GM12878 (cell line): ENCODE data around the gene NMD3. TPM values are rescaled to one million over a fixed set of nuclear protein-coding genes. Genes with fewer than 3 reads are reported as not detected.

Source experiments
- ATAC-seq: fragments of 200-7000 bp; cut with Tn5 transposase; 3 replicates; pipeline ENCODE4 v1.9.1; 2020; ENCODE audit warnings: mild to moderate bottlenecking, moderate library complexity
- BruUV-seq: library from RNA; stranded (reverse); fragments of 400-500 nt; replicated peaks from 2 replicates; lab custom pipeline; 2021; lab: Mats Ljungman, UMichigan
- CTCF ChIA-PET: fragments of 300-600 bp; sonication (Branson Sonifier 250); formaldehyde crosslinking; extraction: SDS; loops from one replicate; lab custom pipeline; 2021; ENCODE audit warnings: inconsistent platforms; lab: Yijun Ruan, JAX
- POLR2A ChIA-PET: fragments of 350-600 bp; formaldehyde crosslinking; extraction: SDS; loops from one replicate; lab custom pipeline; 2021; ENCODE audit warnings: inconsistent platforms; lab: Charles Lee
- RAD21 ChIA-PET: fragments of 300-600 bp; sonication (Branson Sonifier 250); formaldehyde crosslinking; loops from one replicate; lab custom pipeline; 2023; ENCODE audit warnings: antibody characterized with exemption; ENCODE audit not compliant: unreplicated experiment; lab: Charles Lee
- SMC1A ChIA-PET: fragments of 300-600 bp; sonication (Branson Sonifier 250); formaldehyde crosslinking; loops from one replicate; lab custom pipeline; 2023; ENCODE audit not compliant: unreplicated experiment, uncharacterized antibody; lab: Charles Lee
- DNase-seq: peaks from one replicate; pipeline ENCODE4 v3.0.0-alpha.2; 2011; ENCODE audit warnings: low read depth, low spot score
- FAIRE-seq: peaks from 3 replicates; lab custom pipeline; 2011; peaks lifted over from hg19 to GRCh38; lab: Jason Lieb, UNC
- H2AFZ ChIP-seq: 2 replicates; pipeline ENCODE4 v1.6.0; 2011; ENCODE audit warnings: low read depth, low read length, control low read depth; ENCODE audit not compliant: control insufficient read depth
- H3K27ac ChIP-seq: 2 replicates; pipeline ENCODE4 v1.5.1; 2011; ENCODE audit warnings: control low read depth; ENCODE audit not compliant: control insufficient read depth, insufficient read depth
- H3K27me3 ChIP-seq, 2 experiments: replicated peaks in 1 of 2; 2 replicates each; pipeline versions ENCODE4 v1.6.0 to v1.6.1; 2011; ENCODE audit warnings: low read length in 1 of 2; ENCODE audit not compliant: control insufficient read depth in 2 of 2, insufficient read depth in 2 of 2
- H3K36me3 ChIP-seq, 2 experiments: 2 replicates each; pipeline ENCODE4 v1.5.1; 2011; ENCODE audit warnings: low read length in 1 of 2; ENCODE audit not compliant: control insufficient read depth in 2 of 2, insufficient read depth in 2 of 2
- H3K4me1 ChIP-seq: 2 replicates; pipeline ENCODE4 v1.6.1; 2011; ENCODE audit warnings: mild to moderate bottlenecking, low read length, moderate library complexity, mixed read lengths; ENCODE audit not compliant: control insufficient read depth, insufficient read depth
- H3K4me2 ChIP-seq: 2 replicates; pipeline ENCODE4 v1.6.0; 2011; ENCODE audit warnings: control low read depth; ENCODE audit not compliant: control insufficient read depth, insufficient read depth
- H3K4me3 ChIP-seq: fragments of 200-600 bp; sonication (generic); 2 replicates; pipeline ENCODE4 v1.5.1; 2016
- H3K79me2 ChIP-seq: 2 replicates; pipeline ENCODE4 v1.6.0; 2011; ENCODE audit warnings: low read length; ENCODE audit not compliant: control insufficient read depth, insufficient read depth
- H3K9ac ChIP-seq: 2 replicates; pipeline ENCODE4 v1.8.0; 2011; ENCODE audit warnings: low read length, control low read depth, mixed read lengths; ENCODE audit not compliant: control insufficient read depth, insufficient read depth
- H3K9me3 ChIP-seq: replicated peaks from 3 replicates; pipeline ENCODE4 v1.5.1; 2011; ENCODE audit warnings: mild to moderate bottlenecking, low read length; ENCODE audit not compliant: control insufficient read depth, insufficient read depth
- H4K20me1 ChIP-seq: 2 replicates; pipeline ENCODE4 v1.6.0; 2011; ENCODE audit not compliant: control insufficient read depth, insufficient read depth
- BRCA1 ChIP-seq: IDR thresholded peaks from 2 replicates; pipeline ENCODE4 v1.6.1; 2011; ENCODE audit warnings: low read depth, low read length, improper control_type of control experiment
- CBX3 ChIP-seq: fragments of 200-600 bp; sonication (generic); IDR thresholded peaks from 2 replicates; pipeline ENCODE4 v1.6.1; 2016; ENCODE audit warnings: low read depth, borderline replicate concordance
- EP300 ChIP-seq, 2 experiments: fragments of 150-350 bp in 1 of 2; IDR thresholded peaks; 2 replicates each; pipeline ENCODE4 v1.6.1; 2011 to 2012; ENCODE audit warnings: low read depth in 2 of 2, low read length in 2 of 2, borderline replicate concordance in 1 of 2, improper control_type of control experiment in 1 of 2, inconsistent platforms in 1 of 2; ENCODE audit not compliant: control insufficient read depth in 1 of 2
- ESRRA ChIP-seq: IDR thresholded peaks from 2 replicates; pipeline ENCODE4 v1.6.1; 2012; ENCODE audit warnings: mild to moderate bottlenecking, low read length, improper control_type of control experiment
- ETV6 ChIP-seq, 2 experiments: fragments of 450-650 bp in 1 of 2; IDR thresholded peaks in 1 of 2; conservative IDR thresholded peaks in 1 of 2; 2 replicates each; pipeline ENCODE4 v1.6.1; 2014; ENCODE audit warnings: antibody characterized with exemption in 1 of 2, borderline replicate concordance in 1 of 2, low read depth in 1 of 2, mild to moderate bottlenecking in 1 of 2, moderate library complexity in 1 of 2
- IKZF2 ChIP-seq, 2 experiments: fragments of 450-650 bp; IDR thresholded peaks; 2 replicates each; pipeline ENCODE4 v1.6.1; 2017; ENCODE audit warnings: mild to moderate bottlenecking in 2 of 2, moderate library complexity in 2 of 2
- RAD51 ChIP-seq: fragments of 450-650 bp; IDR thresholded peaks from 2 replicates; pipeline ENCODE4 v1.6.1; 2016; ENCODE audit warnings: moderate library complexity, mild to moderate bottlenecking, inconsistent platforms
- RB1 ChIP-seq: fragments of 450-650 bp; formaldehyde crosslinking; IDR thresholded peaks from 2 replicates; pipeline ENCODE4 v1.6.1; 2017; ENCODE audit warnings: mild to moderate bottlenecking, borderline replicate concordance
- SUZ12 ChIP-seq: fragments of 200-600 bp; sonication (generic); IDR thresholded peaks from one replicate; pipeline ENCODE4 v1.6.1; 2018; ENCODE audit warnings: antibody characterized with exemption, mild to moderate bottlenecking; ENCODE audit not compliant: unreplicated experiment
- ZNF274 ChIP-seq: IDR thresholded peaks from one replicate; pipeline ENCODE4 v1.8.0; 2011; ENCODE audit not compliant: insufficient read length, insufficient read depth
- WGBS: methylation state at CpG from one replicate; pipeline ENCODE4 v1.1.6; 2016; ENCODE audit warnings: low lambda C conversion rate; ENCODE audit not compliant: insufficient replicate concordance, insufficient coverage; ENCODE audit errors: missing lambda C conversion rate; 5-methylcytosine and 5-hydroxymethylcytosine counted together
- in situ Hi-C: fragments of 300-500 bp; cut with MboI; formaldehyde crosslinking; loops from 9 replicates; pipeline ENCODE4 v1.14.3; 2018; ENCODE audit warnings: mixed read lengths
- intact Hi-C: fragments of 100-400 bp; cut with micrococcal nuclease; formaldehyde crosslinking; loops from one replicate; pipeline ENCODE4 v1.14.2; 2022; ENCODE audit not compliant: unreplicated experiment
- polyA plus RNA-seq, 11 experiments: library from polyadenylated mRNA; depleted of rRNA in 4 of 11; unstranded in 6 of 11; stranded (reverse) in 5 of 11; fragments of >200 nt; fragmentation: Nextera tagmentation in 4 of 11; fragmentation: Illumina TruSeq in 1 of 11; extraction: Ambion mirVana in 4 of 11; extraction: Trizol in 1 of 11; gene quantifications; 1 replicate in 1 of 11; 2 replicates in 10 of 11; pipeline versions ENCODE4 v1.2.1 to v1.2.3, GENCODE V29; 2011 to 2016; ENCODE audit warnings: inconsistent platforms in 2 of 11, missing spikeins in 2 of 11, low read depth in 1 of 11
- total RNA-seq, 4 experiments: library from RNA; depleted of rRNA in 3 of 4; stranded (reverse); fragments of >200 nt in 3 of 4; fragmentation: Illumina TruSeq in 1 of 4; extraction: Trizol in 1 of 4; gene quantifications; 2 replicates each; pipeline versions ENCODE4 v1.2.1 to v1.2.3, GENCODE V29; 2013 to 2021
- TF ChIP-seq, protein P1 (sequence below): fragments of 450-650 bp; conservative IDR thresholded peaks from 2 replicates; pipeline ENCODE4 v1.6.1; 2017; ENCODE audit warnings: mild to moderate bottlenecking, moderate library complexity
- TF ChIP-seq, protein P2 (sequence below): fragments of 150-350 bp; IDR thresholded peaks from 2 replicates; pipeline ENCODE4 v1.6.1; 2014; ENCODE audit warnings: mild to moderate bottlenecking, low read depth, low read length

The NMD3 gene
- total and polyA plus RNA-seq, 10 of the 15 experiments (the other 5 are each of a cell fraction or from before 2014, with no cell fraction given): 34.2 to 66.8 (median 55.7) TPM

DNA sequence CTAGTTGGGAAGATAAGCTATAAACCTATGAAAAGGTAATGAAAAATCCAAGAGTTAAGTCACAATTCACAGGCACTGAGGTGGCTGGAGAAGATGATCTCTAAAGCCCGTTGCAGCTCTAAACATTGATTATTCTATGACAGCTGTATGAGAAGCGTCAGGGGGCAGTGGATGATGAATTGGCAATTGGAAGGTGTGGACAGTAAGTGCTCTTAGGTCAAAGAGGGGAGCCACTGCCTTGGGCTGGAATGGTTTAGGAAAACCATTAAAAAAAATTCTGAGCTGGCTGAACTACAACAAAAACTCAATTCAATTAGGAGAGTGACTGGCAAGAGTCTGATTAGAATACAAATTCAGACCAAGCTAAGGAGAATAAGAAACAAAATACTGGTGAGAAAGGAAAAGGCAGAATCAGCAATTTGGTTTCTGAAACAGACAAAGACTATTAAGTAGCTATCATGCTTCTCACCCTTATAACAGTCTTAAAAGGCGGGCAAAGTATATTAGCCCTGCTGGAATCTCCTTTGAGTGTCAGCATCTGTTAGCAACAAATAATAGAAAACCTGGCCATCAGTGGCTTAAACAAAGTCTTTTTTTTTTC lies 8.8 kb upstream of the NMD3 start:
- ChIA-PET POLR2A (interaction anchor here (0.7 kb wide), 1 partner anchor 9 kb away, joined by 5 read pairs; the partner anchor contains the start of gene NMD3), SMC1A (interaction anchor here (0.6 to 1.2 kb wide), 4 partner anchors 9 to 197 kb away, joined by 3 to 4 read pairs (median 4); no protein-coding TSS in a partner anchor), CTCF (interaction anchor here (0.7 to 1.3 kb wide), 3 partner anchors 9 to 62 kb away, joined by 3 read pairs; no protein-coding TSS in a partner anchor), RAD21 (interaction anchor here (0.7 to 1.0 kb wide), 3 partner anchors 9 to 35 kb away, joined by 3 to 4 read pairs (median 3); partner anchors contain the start of gene NMD3)
- intact Hi-C loops: no loop called here
- Histone ChIP-seq H4K20me1 (no peaks in the 10 kb centered on the region), H3K4me1 (no peaks in the 10 kb centered on the region), H3K9ac (no peak overlapping the region), H3K27ac (no peak overlapping the region), H3K4me3 (no peak overlapping the region), H2AFZ (no peak overlapping the region), H3K4me2 (no peak overlapping the region), H3K27me3 (no peaks in the 10 kb centered on the region; a peak in 2 of 4 replicates), H3K36me3 (no peaks in the 10 kb centered on the region), H3K79me2 (no peaks in the 10 kb centered on the region), H3K9me3 (no peaks in the 10 kb centered on the region)
- FAIRE-seq (no peak), DNase-seq (no peak), ATAC-seq (no peak)
- TF ChIP-seq SUZ12: no peak
- no peak for TF ChIP-seq CBX3
- BruUV-seq: no TSS peak
- WGBS: 65% methylated on average over 3 of the region's 3 CpGs
- in situ Hi-C loops: no loop called here

DNA sequence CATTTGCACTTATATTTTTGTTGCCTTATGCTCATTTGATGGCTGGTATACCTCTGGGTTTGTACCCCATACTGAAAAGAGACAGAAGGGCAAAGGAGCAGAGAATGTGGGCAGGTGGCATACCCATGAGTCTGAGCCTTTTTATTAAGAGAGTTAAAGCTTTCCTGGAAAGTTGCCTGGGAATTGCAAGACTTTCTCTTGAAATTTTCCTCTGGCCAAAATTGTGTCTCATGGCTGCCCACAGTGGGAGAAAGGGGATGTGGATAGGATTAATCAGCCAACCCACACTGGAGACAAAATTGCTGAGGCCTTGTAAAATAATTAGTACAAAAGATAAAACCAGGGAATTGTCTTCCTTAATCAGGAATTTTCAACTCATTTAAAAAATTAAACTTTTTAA lies 8.2 kb upstream of the NMD3 start:
- no peaks in the 10 kb centered on the region for H3K79me2 ChIP-seq
- CTCF ChIA-PET: interaction anchor here (1.0 to 1.2 kb wide), 2 partner anchors 197 to 323 kb away, joined by 3 to 4 read pairs; no protein-coding TSS in a partner anchor
- no peak for DNase-seq

More for the DNA sequence above, 8.2 kb upstream of the NMD3 start:
- H3K4me1 ChIP-seq: no peaks in the 10 kb centered on the region
- SMC1A ChIA-PET: interaction anchor here (0.7 to 1.2 kb wide), 4 partner anchors 9 to 197 kb away, joined by 4 read pairs; no protein-coding TSS in a partner anchor
- H4K20me1 ChIP-seq: no peaks in the 10 kb centered on the region
- POLR2A ChIA-PET: no interaction called here
- H2AFZ ChIP-seq: no peak overlapping the region
- no peak overlapping the region for H3K9ac ChIP-seq
- no peak overlapping the region for H3K4me2 ChIP-seq
- RAD21 ChIA-PET: interaction anchor here (1.0 kb wide), 2 partner anchors 8 to 12 kb away, joined by 3 to 4 read pairs; partner anchors contain the start of gene NMD3
- in situ Hi-C loops: no loop called here
- H3K9me3 ChIP-seq: no peaks in the 10 kb centered on the region
- FAIRE-seq (no peak), ATAC-seq (no peak)
- BruUV-seq: no TSS peak
- TF ChIP-seq EP300 (IDR thresholded peaks at IDR 0.05; ENCODE audit: borderline replicate concordance in 1 of 2, control insufficient read depth in 1 of 2, low read depth in 2 of 2, low read length in 2 of 2) (no peak), ZNF274 (no peak), ESRRA (no peak), ETV6 (conservative IDR thresholded peaks at IDR 0.05 in 1 of 2, IDR thresholded peaks at IDR 0.05 in 1 of 2; ENCODE audit: borderline replicate concordance in 1 of 2, low read depth in 1 of 2) (no peak), RB1 (no peak), BRCA1 (no peak), IKZF2 (IDR thresholded peaks at IDR 0.05) (no peak), RAD51 (no peak)
- TF ChIP-seq, protein P1, sequence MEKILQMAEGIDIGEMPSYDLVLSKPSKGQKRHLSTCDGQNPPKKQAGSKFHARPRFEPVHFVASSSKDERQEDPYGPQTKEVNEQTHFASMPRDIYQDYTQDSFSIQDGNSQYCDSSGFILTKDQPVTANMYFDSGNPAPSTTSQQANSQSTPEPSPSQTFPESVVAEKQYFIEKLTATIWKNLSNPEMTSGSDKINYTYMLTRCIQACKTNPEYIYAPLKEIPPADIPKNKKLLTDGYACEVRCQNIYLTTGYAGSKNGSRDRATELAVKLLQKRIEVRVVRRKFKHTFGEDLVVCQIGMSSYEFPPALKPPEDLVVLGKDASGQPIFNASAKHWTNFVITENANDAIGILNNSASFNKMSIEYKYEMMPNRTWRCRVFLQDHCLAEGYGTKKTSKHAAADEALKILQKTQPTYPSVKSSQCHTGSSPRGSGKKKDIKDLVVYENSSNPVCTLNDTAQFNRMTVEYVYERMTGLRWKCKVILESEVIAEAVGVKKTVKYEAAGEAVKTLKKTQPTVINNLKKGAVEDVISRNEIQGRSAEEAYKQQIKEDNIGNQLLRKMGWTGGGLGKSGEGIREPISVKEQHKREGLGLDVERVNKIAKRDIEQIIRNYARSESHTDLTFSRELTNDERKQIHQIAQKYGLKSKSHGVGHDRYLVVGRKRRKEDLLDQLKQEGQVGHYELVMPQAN: no peak
- TF ChIP-seq, protein P2, sequence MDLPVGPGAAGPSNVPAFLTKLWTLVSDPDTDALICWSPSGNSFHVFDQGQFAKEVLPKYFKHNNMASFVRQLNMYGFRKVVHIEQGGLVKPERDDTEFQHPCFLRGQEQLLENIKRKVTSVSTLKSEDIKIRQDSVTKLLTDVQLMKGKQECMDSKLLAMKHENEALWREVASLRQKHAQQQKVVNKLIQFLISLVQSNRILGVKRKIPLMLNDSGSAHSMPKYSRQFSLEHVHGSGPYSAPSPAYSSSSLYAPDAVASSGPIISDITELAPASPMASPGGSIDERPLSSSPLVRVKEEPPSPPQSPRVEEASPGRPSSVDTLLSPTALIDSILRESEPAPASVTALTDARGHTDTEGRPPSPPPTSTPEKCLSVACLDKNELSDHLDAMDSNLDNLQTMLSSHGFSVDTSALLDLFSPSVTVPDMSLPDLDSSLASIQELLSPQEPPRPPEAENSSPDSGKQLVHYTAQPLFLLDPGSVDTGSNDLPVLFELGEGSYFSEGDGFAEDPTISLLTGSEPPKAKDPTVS: no peak
- no peaks in the 10 kb centered on the region for H3K36me3 ChIP-seq
- intact Hi-C loops: no loop called here
- no peaks in the 10 kb centered on the region; a peak in 2 of 4 replicates for H3K27me3 ChIP-seq
- H3K4me3 ChIP-seq: no peak overlapping the region
- H3K27ac ChIP-seq: no peak overlapping the region
